ENCODE measurements around the gene GALK2. TPM values are rescaled to one million over a fixed set of nuclear protein-coding genes. Genes with fewer than 3 reads are reported as not detected.

The GALK2 gene
- total and polyA plus RNA-seq, 2 experiments from 2014 or later: 11.5 to 23.0 TPM

DNA sequence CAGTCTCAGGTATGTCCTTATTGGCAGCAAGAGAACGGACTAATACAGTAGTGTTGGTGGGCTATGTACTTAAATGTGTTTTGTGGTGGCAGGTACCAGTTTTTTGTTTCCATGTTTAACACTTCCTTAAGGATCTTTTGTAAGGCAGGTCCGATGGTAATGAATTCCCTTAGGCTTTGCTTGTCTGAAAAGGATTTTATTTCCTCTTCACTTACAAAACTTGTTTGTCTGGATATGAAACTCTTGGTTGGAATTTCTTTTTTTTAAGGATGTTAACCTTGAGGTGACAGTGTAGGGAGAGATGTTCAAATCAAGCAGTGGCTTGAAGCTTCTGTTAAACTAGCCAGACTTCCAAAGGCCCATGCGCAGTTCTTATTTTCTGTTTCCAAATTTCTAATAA, 130.8 kb downstream of the GALK2 start:
- DNase-seq (ENCODE audit: low spot score) (no peak), ATAC-seq (no peak)
- Histone ChIP-seq H2AFZ (no peak overlapping the region), H3K4me1 (ENCODE audit: insufficient read depth) (no peaks in the 10 kb centered on the region), H3K27me3 (ENCODE audit: insufficient read depth) (no peaks in the 10 kb centered on the region), H4K20me1 (replicated peaks; ENCODE audit: insufficient read depth) (no peaks in the 10 kb centered on the region), H3K36me3 (ENCODE audit: insufficient read depth) (no peaks in the 10 kb centered on the region; the same call in 1 of the 2 replicates), H3K9me2 (ENCODE audit: insufficient read depth) (peaks cover 12% of the 10 kb centered on the region; the same call in 1 of the 2 replicates), H3K4me3 (no peak overlapping the region), H3K79me2 (replicated peaks; ENCODE audit: insufficient read depth) (no peaks in the 10 kb centered on the region), H3K4me2 (no peak overlapping the region), H3F3A (replicated peaks; ENCODE audit: low read depth) (no peaks in the 10 kb centered on the region), H3K27ac (ENCODE audit: low read depth) (no peak overlapping the region)
- Mint-ChIP-seq H3K36me3 (ENCODE audit: low read depth) (peaks cover 6% of the 10 kb centered on the region; the same call in 1 of the 3 replicates), H3K27ac (no peak overlapping the region), H3K4me1 (no peaks in the 10 kb centered on the region), H3K9me3 (no peaks in the 10 kb centered on the region; the same call in 2 of the 3 replicates), H3K27me3 (ENCODE audit: insufficient read depth, low read depth, poor library complexity) (no peaks in the 10 kb centered on the region), H3K4me3 (no peak overlapping the region)
- TF ChIP-seq, protein P1, sequence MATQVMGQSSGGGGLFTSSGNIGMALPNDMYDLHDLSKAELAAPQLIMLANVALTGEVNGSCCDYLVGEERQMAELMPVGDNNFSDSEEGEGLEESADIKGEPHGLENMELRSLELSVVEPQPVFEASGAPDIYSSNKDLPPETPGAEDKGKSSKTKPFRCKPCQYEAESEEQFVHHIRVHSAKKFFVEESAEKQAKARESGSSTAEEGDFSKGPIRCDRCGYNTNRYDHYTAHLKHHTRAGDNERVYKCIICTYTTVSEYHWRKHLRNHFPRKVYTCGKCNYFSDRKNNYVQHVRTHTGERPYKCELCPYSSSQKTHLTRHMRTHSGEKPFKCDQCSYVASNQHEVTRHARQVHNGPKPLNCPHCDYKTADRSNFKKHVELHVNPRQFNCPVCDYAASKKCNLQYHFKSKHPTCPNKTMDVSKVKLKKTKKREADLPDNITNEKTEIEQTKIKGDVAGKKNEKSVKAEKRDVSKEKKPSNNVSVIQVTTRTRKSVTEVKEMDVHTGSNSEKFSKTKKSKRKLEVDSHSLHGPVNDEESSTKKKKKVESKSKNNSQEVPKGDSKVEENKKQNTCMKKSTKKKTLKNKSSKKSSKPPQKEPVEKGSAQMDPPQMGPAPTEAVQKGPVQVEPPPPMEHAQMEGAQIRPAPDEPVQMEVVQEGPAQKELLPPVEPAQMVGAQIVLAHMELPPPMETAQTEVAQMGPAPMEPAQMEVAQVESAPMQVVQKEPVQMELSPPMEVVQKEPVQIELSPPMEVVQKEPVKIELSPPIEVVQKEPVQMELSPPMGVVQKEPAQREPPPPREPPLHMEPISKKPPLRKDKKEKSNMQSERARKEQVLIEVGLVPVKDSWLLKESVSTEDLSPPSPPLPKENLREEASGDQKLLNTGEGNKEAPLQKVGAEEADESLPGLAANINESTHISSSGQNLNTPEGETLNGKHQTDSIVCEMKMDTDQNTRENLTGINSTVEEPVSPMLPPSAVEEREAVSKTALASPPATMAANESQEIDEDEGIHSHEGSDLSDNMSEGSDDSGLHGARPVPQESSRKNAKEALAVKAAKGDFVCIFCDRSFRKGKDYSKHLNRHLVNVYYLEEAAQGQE (IDR thresholded peaks at IDR 0.05; ENCODE audit: unreplicated experiment): no peak
- TF ChIP-seq JUNB (IDR thresholded peaks at IDR 0.05; ENCODE audit: unreplicated experiment): no peak
- TF ChIP-seq NANOG (IDR thresholded peaks at IDR 0.05; ENCODE audit: borderline replicate concordance): no peak
- no peak for TF ChIP-seq EZH2 (IDR thresholded peaks at IDR 0.05; ENCODE audit: low read depth, unreplicated experiment)
- TF ChIP-seq CREB1 (CRISPR knock-in tag; IDR thresholded peaks at IDR 0.05; ENCODE audit: low read depth): no peak
- TF ChIP-seq EZH2phosphoT487 (IDR thresholded peaks at IDR 0.05; ENCODE audit: unreplicated experiment): no peak
- no peak for TF ChIP-seq ZNF331 (CRISPR knock-in tag; IDR thresholded peaks at IDR 0.05; ENCODE audit: low read depth)
- TF ChIP-seq POLR2AphosphoS5 (IDR thresholded peaks at IDR 0.05; ENCODE audit: low read depth): no peak
- TF ChIP-seq STAT1 (IDR thresholded peaks at IDR 0.05; ENCODE audit: unreplicated experiment): no peak
- no peak for TF ChIP-seq ETS1 (IDR thresholded peaks at IDR 0.05)
- TF ChIP-seq, protein P2, sequence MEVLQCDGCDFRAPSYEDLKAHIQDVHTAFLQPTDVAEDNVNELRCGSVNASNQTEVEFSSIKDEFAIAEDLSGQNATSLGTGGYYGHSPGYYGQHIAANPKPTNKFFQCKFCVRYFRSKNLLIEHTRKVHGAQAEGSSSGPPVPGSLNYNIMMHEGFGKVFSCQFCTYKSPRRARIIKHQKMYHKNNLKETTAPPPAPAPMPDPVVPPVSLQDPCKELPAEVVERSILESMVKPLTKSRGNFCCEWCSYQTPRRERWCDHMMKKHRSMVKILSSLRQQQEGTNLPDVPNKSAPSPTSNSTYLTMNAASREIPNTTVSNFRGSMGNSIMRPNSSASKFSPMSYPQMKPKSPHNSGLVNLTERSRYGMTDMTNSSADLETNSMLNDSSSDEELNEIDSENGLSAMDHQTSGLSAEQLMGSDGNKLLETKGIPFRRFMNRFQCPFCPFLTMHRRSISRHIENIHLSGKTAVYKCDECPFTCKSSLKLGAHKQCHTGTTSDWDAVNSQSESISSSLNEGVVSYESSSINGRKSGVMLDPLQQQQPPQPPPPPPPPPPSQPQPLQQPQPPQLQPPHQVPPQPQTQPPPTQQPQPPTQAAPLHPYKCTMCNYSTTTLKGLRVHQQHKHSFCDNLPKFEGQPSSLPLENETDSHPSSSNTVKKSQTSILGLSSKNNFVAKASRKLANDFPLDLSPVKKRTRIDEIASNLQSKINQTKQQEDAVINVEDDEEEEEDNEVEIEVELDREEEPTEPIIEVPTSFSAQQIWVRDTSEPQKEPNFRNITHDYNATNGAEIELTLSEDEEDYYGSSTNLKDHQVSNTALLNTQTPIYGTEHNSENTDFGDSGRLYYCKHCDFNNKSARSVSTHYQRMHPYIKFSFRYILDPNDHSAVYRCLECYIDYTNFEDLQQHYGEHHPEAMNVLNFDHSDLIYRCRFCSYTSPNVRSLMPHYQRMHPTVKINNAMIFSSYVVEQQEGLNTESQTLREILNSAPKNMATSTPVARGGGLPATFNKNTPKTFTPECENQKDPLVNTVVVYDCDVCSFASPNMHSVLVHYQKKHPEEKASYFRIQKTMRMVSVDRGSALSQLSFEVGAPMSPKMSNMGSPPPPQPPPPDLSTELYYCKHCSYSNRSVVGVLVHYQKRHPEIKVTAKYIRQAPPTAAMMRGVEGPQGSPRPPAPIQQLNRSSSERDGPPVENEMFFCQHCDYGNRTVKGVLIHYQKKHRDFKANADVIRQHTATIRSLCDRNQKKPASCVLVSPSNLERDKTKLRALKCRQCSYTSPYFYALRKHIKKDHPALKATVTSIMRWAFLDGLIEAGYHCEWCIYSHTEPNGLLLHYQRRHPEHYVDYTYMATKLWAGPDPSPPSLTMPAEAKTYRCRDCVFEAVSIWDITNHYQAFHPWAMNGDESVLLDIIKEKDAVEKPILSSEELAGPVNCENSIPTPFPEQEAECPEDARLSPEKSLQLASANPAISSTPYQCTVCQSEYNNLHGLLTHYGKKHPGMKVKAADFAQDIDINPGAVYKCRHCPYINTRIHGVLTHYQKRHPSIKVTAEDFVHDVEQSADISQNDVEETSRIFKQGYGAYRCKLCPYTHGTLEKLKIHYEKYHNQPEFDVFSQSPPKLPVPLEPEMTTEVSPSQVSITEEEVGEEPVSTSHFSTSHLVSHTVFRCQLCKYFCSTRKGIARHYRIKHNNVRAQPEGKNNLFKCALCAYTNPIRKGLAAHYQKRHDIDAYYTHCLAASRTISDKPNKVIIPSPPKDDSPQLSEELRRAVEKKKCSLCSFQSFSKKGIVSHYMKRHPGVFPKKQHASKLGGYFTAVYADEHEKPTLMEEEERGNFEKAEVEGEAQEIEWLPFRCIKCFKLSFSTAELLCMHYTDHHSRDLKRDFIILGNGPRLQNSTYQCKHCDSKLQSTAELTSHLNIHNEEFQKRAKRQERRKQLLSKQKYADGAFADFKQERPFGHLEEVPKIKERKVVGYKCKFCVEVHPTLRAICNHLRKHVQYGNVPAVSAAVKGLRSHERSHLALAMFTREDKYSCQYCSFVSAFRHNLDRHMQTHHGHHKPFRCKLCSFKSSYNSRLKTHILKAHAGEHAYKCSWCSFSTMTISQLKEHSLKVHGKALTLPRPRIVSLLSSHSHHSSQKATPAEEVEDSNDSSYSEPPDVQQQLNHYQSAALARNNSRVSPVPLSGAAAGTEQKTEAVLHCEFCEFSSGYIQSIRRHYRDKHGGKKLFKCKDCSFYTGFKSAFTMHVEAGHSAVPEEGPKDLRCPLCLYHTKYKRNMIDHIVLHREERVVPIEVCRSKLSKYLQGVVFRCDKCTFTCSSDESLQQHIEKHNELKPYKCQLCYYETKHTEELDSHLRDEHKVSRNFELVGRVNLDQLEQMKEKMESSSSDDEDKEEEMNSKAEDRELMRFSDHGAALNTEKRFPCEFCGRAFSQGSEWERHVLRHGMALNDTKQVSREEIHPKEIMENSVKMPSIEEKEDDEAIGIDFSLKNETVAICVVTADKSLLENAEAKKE (CRISPR knock-in tag; IDR thresholded peaks at IDR 0.05): no peak
- TF ChIP-seq CTCF (conservative IDR thresholded peaks at IDR 0.05; ENCODE audit: low read depth in 2 of 2): no peak
- TF ChIP-seq ZNF114 (CRISPR knock-in tag; IDR thresholded peaks at IDR 0.05): no peak
